ENCODE results near the gene ELL3. TPM values are rescaled to one million over a fixed set of nuclear protein-coding genes. Genes with fewer than 3 reads are reported as not detected.
"Not testable (repeated sequence)": the region's sequence is repeated elsewhere in the genome, so short reads cannot be mapped to it uniquely, and the experiment has no call there.

The ELL3 gene, protein sequence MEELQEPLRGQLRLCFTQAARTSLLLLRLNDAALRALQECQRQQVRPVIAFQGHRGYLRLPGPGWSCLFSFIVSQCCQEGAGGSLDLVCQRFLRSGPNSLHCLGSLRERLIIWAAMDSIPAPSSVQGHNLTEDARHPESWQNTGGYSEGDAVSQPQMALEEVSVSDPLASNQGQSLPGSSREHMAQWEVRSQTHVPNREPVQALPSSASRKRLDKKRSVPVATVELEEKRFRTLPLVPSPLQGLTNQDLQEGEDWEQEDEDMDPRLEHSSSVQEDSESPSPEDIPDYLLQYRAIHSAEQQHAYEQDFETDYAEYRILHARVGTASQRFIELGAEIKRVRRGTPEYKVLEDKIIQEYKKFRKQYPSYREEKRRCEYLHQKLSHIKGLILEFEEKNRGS
- total RNA-seq, result under 1 TPM; 0.26 to 0.86 TPM

- peak; percentile 74 for DNase-seq (ENCODE audit: low spot score)
- Mint-ChIP-seq H3K9me3 (no peaks in the 10 kb centered on the region), H3K27me3 (no peaks in the 10 kb centered on the region), H3K27ac (peak within 1 kb of the TSS; percentile 53 to 72), H3K4me3 (peak within 1 kb of the TSS; percentile 80), H3K36me3 (peaks cover 6% of the 10 kb centered on the region), H3K4me1 (ENCODE audit: low read depth in 2 of 2) (peaks cover 13 to 14% of the 10 kb centered on the region in 2 donors)
- peak; percentile 83 to 85 for ATAC-seq
These were observed at the start of gene ELL3 for GRCh38 chr15:43776718-43777266. Gene ELL3, minus strand, starts transcription at chr15:43776966. Its CDS starts 65 bp downstream, at chr15:43776901.

- H3K27ac Mint-ChIP-seq, result peak overlapping the region; percentile 84 to 97
- no peak for DNase-seq (ENCODE audit: low spot score)
- peaks cover 14% of the 10 kb centered on the region for H3K36me3 Mint-ChIP-seq
- no peaks in the 10 kb centered on the region for H3K27me3 Mint-ChIP-seq
- peaks cover 34 to 41% of the 10 kb centered on the region in 2 donors for H3K4me1 Mint-ChIP-seq (ENCODE audit: low read depth in 2 of 2)
- peak overlapping the region; percentile 96 for H3K4me3 Mint-ChIP-seq
- no peak for ATAC-seq
- no peaks in the 10 kb centered on the region for H3K9me3 Mint-ChIP-seq
These were observed 49.3 kb upstream of the ELL3 start for GRCh38 chr15:43826029-43826507.

DNA sequence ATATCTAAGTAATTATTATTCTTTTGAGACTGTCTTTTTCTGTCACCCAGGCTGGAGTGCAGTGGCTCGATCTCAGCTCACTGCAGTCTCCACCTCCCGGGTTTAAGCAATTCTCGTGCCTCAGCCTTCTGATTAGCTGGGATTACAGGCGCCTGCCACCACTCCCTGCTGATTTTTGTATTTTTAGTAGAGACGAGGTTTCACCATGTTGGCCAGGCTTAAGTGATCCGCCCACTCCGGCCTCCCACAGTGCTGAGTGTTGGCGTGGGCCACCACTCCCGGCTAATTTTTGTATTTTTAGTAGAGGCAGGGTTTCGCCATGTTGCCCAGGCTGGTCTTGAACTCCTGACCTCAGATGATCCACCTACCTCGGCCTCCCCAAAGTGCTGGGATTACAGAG lies 48.5 kb upstream of the ELL3 start:
- peak overlapping the region; percentile 96 for H3K4me3 Mint-ChIP-seq
- H3K4me1 Mint-ChIP-seq (ENCODE audit: low read depth in 2 of 2), result peaks cover 34 to 41% of the 10 kb centered on the region in 2 donors
- H3K9me3 Mint-ChIP-seq; ATAC-seq; H3K27me3 Mint-ChIP-seq; DNase-seq (ENCODE audit: low spot score): not testable (repeated sequence)
- peak overlapping the region; percentile 84 to 97 for H3K27ac Mint-ChIP-seq
- peaks cover 14% of the 10 kb centered on the region for H3K36me3 Mint-ChIP-seq

GRCh38 chr15:43824302-43825246 lies 47.8 kb upstream of the ELL3 start, which contains the start of gene MFAP1:
Gene MFAP1, minus strand, starts transcription at chr15:43824690. Its CDS starts 121 bp downstream, at chr15:43824569.
- peak within 1 kb of the TSS; percentile 97 to 99 for H3K27ac Mint-ChIP-seq
- H3K4me3 Mint-ChIP-seq, result peak within 1 kb of the TSS; percentile 98
- no peaks in the 10 kb centered on the region for H3K27me3 Mint-ChIP-seq
- peak; percentile 95 for DNase-seq (ENCODE audit: low spot score)
- ATAC-seq, result peak; percentile 89 to 94
- peaks cover 14% of the 10 kb centered on the region for H3K36me3 Mint-ChIP-seq
- H3K9me3 Mint-ChIP-seq, result no peaks in the 10 kb centered on the region
- peaks cover 34 to 36% of the 10 kb centered on the region in 2 donors for H3K4me1 Mint-ChIP-seq (ENCODE audit: low read depth in 2 of 2)

DNA sequence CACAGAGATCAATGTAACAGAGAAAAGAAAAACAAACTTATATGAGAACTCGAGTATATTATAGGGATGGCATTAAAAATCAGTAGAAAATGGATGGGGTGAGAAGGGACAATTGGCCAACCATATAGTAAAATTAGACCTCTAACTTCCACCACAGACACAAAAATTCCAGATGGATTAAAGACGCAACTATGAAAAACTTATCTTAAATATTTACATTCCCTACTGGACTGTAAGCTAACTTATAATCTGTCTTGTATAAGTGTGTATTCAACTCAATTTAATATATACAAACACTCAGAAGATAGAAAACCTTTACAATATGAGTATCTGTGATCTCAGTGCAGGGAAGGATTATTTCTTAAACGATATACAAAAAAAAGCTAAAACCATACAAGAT lies 44.7 kb upstream of the ELL3 start:
- ATAC-seq (no peak), DNase-seq (ENCODE audit: low spot score) (no peak)
- Mint-ChIP-seq H3K27me3 (no peaks in the 10 kb centered on the region), H3K4me3 (peak overlapping the region; percentile 45), H3K9me3 (no peaks in the 10 kb centered on the region), H3K4me1 (ENCODE audit: low read depth in 2 of 2) (peaks cover 19 to 22% of the 10 kb centered on the region in 2 donors), H3K27ac (peak overlapping the region in 1 of 2 donors; percentile 10), H3K36me3 (peaks cover 13% of the 10 kb centered on the region)

DNA sequence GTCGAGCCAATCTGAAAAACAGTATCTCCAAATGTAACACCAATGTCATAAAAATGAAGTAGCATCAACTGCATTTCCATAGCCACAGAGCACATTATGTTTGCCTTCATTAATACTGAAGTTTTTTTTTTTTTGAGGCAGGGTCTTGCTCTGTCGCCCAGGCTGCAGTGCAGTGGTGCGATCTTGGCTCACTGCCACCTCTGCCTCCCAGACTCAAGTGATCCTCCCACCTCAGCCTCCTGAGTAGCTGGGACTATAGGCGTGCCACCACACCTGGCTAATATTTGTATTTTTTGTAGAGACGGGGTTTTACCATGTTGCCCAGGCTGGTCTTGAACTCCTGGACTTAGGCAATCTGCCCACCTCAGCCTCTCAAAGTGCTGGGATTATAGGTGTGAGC lies 38.3 kb upstream of the ELL3 start:
- not testable (repeated sequence) for H3K9me3 Mint-ChIP-seq; H3K4me3 Mint-ChIP-seq; ATAC-seq; H3K27me3 Mint-ChIP-seq; DNase-seq (ENCODE audit: low spot score); H3K27ac Mint-ChIP-seq
- peaks cover 8 to 16% of the 10 kb centered on the region in 2 donors for H3K4me1 Mint-ChIP-seq (ENCODE audit: low read depth in 2 of 2)
- peaks cover 28% of the 10 kb centered on the region for H3K36me3 Mint-ChIP-seq

GRCh38 chr15:43808960-43809678 lies 32.4 kb upstream of the ELL3 start:
- H3K4me1 Mint-ChIP-seq (ENCODE audit: low read depth in 2 of 2), result peaks cover 4 to 5% of the 10 kb centered on the region in 2 donors

DNA sequence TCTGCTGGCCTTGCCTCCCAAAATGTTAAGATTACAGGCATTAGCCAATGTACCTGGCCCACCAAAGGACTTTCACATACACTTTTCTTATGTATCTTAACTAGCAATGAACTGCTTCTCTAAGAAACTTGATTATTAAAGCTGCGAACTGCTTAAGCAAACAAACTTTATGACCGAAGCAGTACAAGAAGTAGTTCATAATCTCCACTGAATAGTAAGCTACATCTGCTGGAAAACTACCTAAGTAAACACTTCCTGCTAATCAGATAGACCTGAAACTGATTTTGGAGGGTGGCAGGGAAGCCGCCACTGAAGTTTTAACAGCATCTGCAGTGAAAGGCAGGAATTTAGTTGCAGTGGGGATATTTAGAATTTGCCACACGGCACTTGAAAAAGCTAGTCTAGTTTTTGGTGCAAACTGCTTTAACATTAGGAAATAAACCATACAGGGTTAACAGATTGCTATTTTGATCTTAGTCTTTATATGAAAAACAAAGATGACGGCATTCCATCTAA lies 31.7 kb upstream of the ELL3 start:
- Mint-ChIP-seq H3K36me3 (peaks cover 32% of the 10 kb centered on the region), H3K4me3 (no peak overlapping the region), H3K4me1 (ENCODE audit: low read depth in 2 of 2) (peaks cover 4 to 5% of the 10 kb centered on the region in 2 donors), H3K27me3 (no peaks in the 10 kb centered on the region), H3K9me3 (no peaks in the 10 kb centered on the region), H3K27ac (no peak overlapping the region)
- DNase-seq (ENCODE audit: low spot score) (no peak), ATAC-seq (no peak)

More at GRCh38 chr15:43808960-43809678, 32.4 kb upstream of the ELL3 start:
- no peaks in the 10 kb centered on the region for H3K27me3 Mint-ChIP-seq
- H3K9me3 Mint-ChIP-seq, result no peaks in the 10 kb centered on the region
- DNase-seq (ENCODE audit: low spot score) (no peak), ATAC-seq (no peak)
- no peak overlapping the region for H3K4me3 Mint-ChIP-seq
- H3K27ac Mint-ChIP-seq, result no peak overlapping the region
- peaks cover 32% of the 10 kb centered on the region for H3K36me3 Mint-ChIP-seq

DNA sequence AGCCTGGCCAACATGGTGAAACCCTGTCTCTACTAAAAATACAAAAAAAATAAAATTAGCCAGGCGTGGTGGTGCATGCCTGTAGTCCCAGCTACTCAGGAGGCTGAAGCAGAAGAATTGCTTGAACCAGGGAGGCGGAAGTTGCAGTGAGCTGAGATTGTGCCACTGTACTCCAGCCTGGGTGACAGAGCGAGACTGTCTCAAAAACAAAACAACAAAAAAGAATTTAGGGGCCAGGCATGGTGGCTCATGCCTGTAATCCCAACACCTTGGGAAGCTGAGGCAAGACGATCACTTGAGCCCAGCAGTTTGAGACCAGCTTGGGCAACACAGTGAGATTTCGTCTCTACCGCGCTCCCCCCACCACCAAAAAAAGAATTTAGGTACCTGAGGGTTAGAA lies 25.9 kb upstream of the ELL3 start:
- not testable (repeated sequence) for H3K27ac Mint-ChIP-seq; H3K4me3 Mint-ChIP-seq; ATAC-seq; H3K9me3 Mint-ChIP-seq; DNase-seq (ENCODE audit: low spot score); H3K27me3 Mint-ChIP-seq
- peaks cover 42% of the 10 kb centered on the region for H3K36me3 Mint-ChIP-seq
- H3K4me1 Mint-ChIP-seq (ENCODE audit: low read depth in 2 of 2), result peaks cover 27 to 30% of the 10 kb centered on the region in 2 donors

- ATAC-seq, result peak; percentile 99
- Mint-ChIP-seq H3K27ac (peak within 1 kb of the TSS; percentile 87 to 91), H3K4me3 (peak within 1 kb of the TSS; percentile 99), H3K27me3 (no peaks in the 10 kb centered on the region), H3K36me3 (peaks cover 37% of the 10 kb centered on the region), H3K4me1 (ENCODE audit: low read depth in 2 of 2) (peaks cover 36 to 41% of the 10 kb centered on the region in 2 donors), H3K9me3 (no peaks in the 10 kb centered on the region)
- DNase-seq (ENCODE audit: low spot score), result peak; percentile 93
These were observed 23.7 kb upstream of the ELL3 start, which contains the start of gene HYPK for GRCh38 chr15:43800286-43801141. Gene HYPK, plus strand, starts transcription at chr15:43800599. Its CDS starts 24 bp downstream, at chr15:43800623.

DNA sequence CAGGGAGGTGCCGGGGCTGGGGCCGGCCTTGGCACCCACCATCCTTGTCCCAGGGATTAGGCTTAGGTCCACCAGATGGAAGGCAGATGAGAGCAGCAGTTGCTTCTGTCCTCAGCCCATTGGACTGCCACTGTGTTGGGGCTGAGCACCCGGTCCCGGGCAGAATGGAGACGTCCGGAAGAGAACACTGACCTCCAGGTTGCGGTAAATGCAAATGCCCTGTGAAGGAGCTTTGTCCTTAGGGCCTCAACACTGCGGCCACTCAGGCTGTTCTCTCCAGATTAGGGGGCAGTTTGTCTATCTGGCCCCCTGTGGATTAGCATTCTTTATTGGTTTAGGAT lies 23.1 kb upstream of the ELL3 start, which contains the start of gene SERINC4:
Gene SERINC4 (minus strand): TSS at position 276 of the 341 bp plus-strand sequence. CDS start 234 bp downstream, at position 42.
- no peaks in the 10 kb centered on the region for H3K27me3 Mint-ChIP-seq
- peaks cover 38% of the 10 kb centered on the region for H3K36me3 Mint-ChIP-seq
- ATAC-seq (no peak), DNase-seq (ENCODE audit: low spot score) (no peak)
- peaks cover 41 to 47% of the 10 kb centered on the region in 2 donors for H3K4me1 Mint-ChIP-seq (ENCODE audit: low read depth in 2 of 2)
- H3K4me3 Mint-ChIP-seq, result peak within 1 kb of the TSS; percentile 99
- peak within 1 kb of the TSS; percentile 87 to 91 for H3K27ac Mint-ChIP-seq
- no peaks in the 10 kb centered on the region for H3K9me3 Mint-ChIP-seq

Measured in natural killer cell treated with Interleukin-12 subunit alpha and Interleukin-12 subunit beta and Interleukin-15 and Interleukin-18, amount 100 ng/mL, for 72 hours (primary cell).